ENCODE measurements around the gene GDA.
"Not testable (repeated sequence)": the region's sequence is repeated elsewhere in the genome, so short reads cannot be mapped to it uniquely, and the experiment has no call there.

The GDA gene

DNA sequence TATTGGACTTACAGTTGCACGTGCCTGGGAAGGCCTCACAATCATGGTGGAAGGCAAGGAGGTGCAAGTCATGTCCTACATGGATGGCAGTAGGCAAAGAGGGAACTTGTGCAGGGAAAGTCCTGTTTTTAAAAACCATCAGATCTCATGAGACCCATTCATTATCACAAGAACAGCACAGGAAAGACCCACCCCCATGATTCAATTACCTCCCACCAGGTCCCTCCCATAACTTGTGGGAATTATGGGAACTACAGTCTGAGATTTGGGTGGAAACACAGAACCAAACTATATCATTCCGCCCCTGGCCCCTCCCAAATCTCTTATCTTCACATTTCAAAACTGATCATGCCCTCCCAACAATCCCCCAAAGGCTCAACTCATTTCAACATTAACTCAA, 140.2 kb downstream of the GDA start:
- DNase-seq: no peak

- DNase-seq: no peak
Observed at GRCh38 chr9:72290311-72290710, 141.1 kb downstream of the GDA start.

GRCh38 chr9:72291576-72291975, 142.3 kb downstream of the GDA start:
- not testable (repeated sequence) for DNase-seq

- DNase-seq: no peak
Observed at GRCh38 chr9:72292256-72292682, 143.0 kb downstream of the GDA start.

GRCh38 chr9:72292874-72293607, 143.8 kb downstream of the GDA start:
- no peak for DNase-seq

DNA sequence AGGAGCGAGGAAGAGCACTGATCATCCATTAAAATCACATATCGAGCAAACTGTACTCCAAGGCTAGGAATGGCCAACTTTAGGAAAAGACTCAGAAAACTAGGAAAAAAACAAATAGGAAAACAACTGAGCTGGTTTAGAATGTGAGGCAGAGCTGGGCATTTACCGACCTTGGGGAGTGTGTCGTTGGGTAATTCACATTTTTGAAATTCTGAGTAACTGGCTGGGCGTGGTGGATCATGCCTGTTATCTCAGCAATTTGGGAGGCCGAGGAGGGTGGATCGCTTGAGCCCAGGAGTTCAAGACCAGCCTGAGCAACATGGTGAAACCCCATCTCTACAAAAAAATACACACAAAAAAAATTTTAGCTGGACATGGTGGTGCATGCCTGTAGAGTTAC, 145.7 kb downstream of the GDA start:
- DNase-seq: no peak

DNA sequence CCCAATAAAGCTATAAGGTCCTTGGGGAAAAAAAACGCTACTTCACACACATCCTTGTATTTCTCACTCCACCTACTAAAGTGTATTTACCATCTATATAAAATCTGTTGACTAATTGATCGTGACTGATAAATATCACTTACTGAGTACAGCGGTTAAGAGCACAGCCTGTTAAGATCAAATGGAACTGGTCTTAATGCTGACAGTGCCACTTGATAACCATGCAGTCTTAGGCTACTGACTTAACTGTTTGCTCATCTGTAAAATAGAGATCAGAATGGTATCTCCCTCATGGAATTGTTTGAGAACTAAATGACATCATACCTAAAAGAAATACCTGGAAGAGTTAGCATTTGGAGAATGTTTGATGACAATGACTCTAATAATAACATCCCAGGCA, 148.3 kb downstream of the GDA start:
- no peak for DNase-seq

GRCh38 chr9:72299017-72299603, 149.9 kb downstream of the GDA start:
- DNase-seq: no peak

- no peak for DNase-seq
Observed at GRCh38 chr9:72300873-72301272, 151.6 kb downstream of the GDA start.

Data from NCI-H1930 (cell line).